ENCODE results near the gene ADAM23.

DNA sequence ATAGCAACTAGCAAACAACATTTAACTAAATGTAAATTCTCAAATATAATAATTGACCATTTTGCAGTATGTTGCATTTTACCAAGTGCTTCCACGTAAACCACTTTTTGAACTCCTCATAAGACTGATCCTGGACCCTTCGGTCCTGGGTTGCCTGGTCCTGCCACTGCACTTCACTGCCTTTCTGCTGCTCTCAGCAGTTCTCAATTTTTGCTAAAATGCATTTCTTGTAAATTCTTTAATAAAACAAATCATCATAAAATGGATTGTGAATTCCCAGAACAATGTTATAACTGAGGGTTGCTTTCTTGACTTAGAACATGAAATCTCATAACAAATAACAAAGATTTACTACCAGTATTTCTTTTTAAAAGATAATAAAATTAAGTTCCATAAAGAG is 12.9 kb upstream of the ADAM23 start:
- TF ChIP-seq POLR2A (IDR thresholded peaks at IDR 0.05), result no peak
- TF ChIP-seq CTCF (IDR thresholded peaks at IDR 0.05), result no peak

Measured in adrenal gland (tissue), 5 donors.